Right lobe of liver (tissue), 6 donors: Measurements from ENCODE around the gene RAP1GAP2. TPM values are rescaled to one million over a fixed set of nuclear protein-coding genes. Genes with fewer than 3 reads are reported as not detected.

Experiments used
- ATAC-seq, 4 donors: fragments of 200-7000 bp; cut with Tn5 transposase; one replicate each; pipeline ENCODE4 v1.9.1; 2020; ENCODE audit warnings: mild to moderate bottlenecking in 4 of 4, moderate library complexity in 4 of 4
- DNase-seq, 3 donors: peaks; one replicate each; pipeline ENCODE4 v3.0.0-alpha.2; 2020
- H3K27ac ChIP-seq, 3 donors: fragments of 200-600 bp; one replicate each; pipeline ENCODE4 v1.8.0; 2022
- H3K27me3 ChIP-seq, 2 donors: fragments of 200-600 bp; one replicate each; pipeline ENCODE4 v1.8.0; 2022
- H3K36me3 ChIP-seq, 4 donors: fragments of 200-600 bp; sonication (generic) in 1 of 4; one replicate each; pipeline versions ENCODE4 v1.5.1 to v1.8.0; 2017 to 2022; ENCODE audit warnings: control low read depth in 1 of 4
- H3K4me1 ChIP-seq, 4 donors: fragments of 200-600 bp; sonication (generic) in 1 of 4; one replicate each; pipeline versions ENCODE4 v1.5.1 to v1.8.0; 2017 to 2022; ENCODE audit warnings: control low read depth in 1 of 4
- H3K4me3 ChIP-seq, 3 donors: fragments of 200-600 bp; one replicate each; pipeline ENCODE4 v1.8.0; 2022
- H3K9me3 ChIP-seq, 4 donors: fragments of 200-600 bp; sonication (generic) in 1 of 4; one replicate each; pipeline versions ENCODE4 v1.5.1 to v1.8.0; 2017 to 2022; ENCODE audit warnings: control low read depth in 1 of 4
- POLR2A ChIP-seq: fragments of 450-650 bp; IDR thresholded peaks from one replicate; pipeline ENCODE4 v1.6.1; 2017; ENCODE audit warnings: antibody characterized with exemption, mild to moderate bottlenecking
- WGBS: methylation state at CpG from one replicate; pipeline ENCODE4 v1.1.6; 2018; ENCODE audit warnings: low coverage, low lambda C conversion rate; ENCODE audit not compliant: insufficient coverage; ENCODE audit errors: missing lambda C conversion rate; 5-methylcytosine and 5-hydroxymethylcytosine counted together
- intact Hi-C, 2 donors: fragments of 100-400 bp; cut with DNase I; formaldehyde crosslinking; loops; one replicate each; pipeline versions ENCODE4 v1.11.2 to v1.14.1; 2022
- total RNA-seq, 6 experiments: library from RNA; depleted of rRNA in 2 of 6; stranded (reverse); fragments of >200 nt in 2 of 6; fragmentation: NEBNext Ultra II Directional in 3 of 6; extraction: Animal tissue kit (Norgen Biotek cat#: 25700) in 3 of 6; gene quantifications; one replicate each; pipeline versions ENCODE4 v1.1.0 to v1.2.4, GENCODE V29; 2016 to 2023
- TF ChIP-seq, protein P1 (sequence below), 4 donors: fragments of 200-600 bp in 3 of 4; fragments of 450-650 bp in 1 of 4; IDR thresholded peaks; one replicate each; pipeline versions ENCODE4 v1.5.1 to v1.8.0; 2016 to 2022; ENCODE audit warnings: antibody characterized with exemption in 4 of 4, mild to moderate bottlenecking in 2 of 4
- donor health status: DM: no; HTN: yes; CAD: no.
- donor health status: DM: no; HTN: no; CAD: no.
- donor health status: DM: no; HTN: no; CAD: no.
- donor health status: DM: no; HTN: yes; CAD: no.
- donor health status: DM: no; HTN: yes; CAD: no.

Gene RAP1GAP2
- total RNA-seq, 6 experiments from 2014 or later = 1.0 to 3.8 (median 1.8) TPM

DNA sequence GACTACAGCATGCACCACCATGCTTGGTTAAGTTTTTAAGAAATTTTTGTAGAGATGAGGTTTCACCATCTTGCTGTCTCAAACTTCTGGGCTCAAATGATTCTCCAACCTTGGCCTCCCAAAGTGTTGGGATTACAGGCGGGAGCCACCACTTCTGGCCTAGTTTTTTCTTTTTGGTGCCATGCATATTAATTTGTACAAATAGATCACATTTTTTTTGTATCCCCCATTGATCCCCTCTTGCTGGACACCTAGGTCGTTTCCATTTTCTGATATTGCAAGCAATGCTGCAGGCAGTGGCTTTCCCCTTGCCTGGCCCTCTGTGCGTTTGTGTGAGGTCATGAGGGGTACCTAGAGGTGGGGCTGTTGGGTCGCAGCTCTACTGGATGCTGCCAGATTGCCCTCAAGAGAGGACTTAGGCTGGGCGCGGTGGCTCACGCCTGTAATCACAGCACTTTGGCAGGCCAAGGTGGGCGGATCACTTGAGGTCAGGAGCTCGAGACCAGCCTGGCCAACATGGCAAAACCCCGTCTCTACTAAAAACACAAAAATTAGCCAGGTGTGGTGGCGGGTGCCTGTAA lies 23.8 kb downstream of the RAP1GAP2 start:
- H3K9me3 ChIP-seq = no peaks in the 10 kb centered on the region
- no peaks in the 10 kb centered on the region for H3K27me3 ChIP-seq
- no peaks in the 10 kb centered on the region for H3K36me3 ChIP-seq
- no peaks in the 10 kb centered on the region for H3K4me1 ChIP-seq
- no peak overlapping the region for H3K4me3 ChIP-seq
- H3K27ac ChIP-seq = no peak overlapping the region
- ATAC-seq (no peak), DNase-seq (no peak)
- intact Hi-C loops = no loop called here
- whole genome bisulfite sequencing = 69% methylated on average over 10 of the region's 11 CpGs
- TF ChIP-seq, protein P1, sequence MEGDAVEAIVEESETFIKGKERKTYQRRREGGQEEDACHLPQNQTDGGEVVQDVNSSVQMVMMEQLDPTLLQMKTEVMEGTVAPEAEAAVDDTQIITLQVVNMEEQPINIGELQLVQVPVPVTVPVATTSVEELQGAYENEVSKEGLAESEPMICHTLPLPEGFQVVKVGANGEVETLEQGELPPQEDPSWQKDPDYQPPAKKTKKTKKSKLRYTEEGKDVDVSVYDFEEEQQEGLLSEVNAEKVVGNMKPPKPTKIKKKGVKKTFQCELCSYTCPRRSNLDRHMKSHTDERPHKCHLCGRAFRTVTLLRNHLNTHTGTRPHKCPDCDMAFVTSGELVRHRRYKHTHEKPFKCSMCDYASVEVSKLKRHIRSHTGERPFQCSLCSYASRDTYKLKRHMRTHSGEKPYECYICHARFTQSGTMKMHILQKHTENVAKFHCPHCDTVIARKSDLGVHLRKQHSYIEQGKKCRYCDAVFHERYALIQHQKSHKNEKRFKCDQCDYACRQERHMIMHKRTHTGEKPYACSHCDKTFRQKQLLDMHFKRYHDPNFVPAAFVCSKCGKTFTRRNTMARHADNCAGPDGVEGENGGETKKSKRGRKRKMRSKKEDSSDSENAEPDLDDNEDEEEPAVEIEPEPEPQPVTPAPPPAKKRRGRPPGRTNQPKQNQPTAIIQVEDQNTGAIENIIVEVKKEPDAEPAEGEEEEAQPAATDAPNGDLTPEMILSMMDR (IDR thresholded peaks at IDR 0.05) = no peak

DNA sequence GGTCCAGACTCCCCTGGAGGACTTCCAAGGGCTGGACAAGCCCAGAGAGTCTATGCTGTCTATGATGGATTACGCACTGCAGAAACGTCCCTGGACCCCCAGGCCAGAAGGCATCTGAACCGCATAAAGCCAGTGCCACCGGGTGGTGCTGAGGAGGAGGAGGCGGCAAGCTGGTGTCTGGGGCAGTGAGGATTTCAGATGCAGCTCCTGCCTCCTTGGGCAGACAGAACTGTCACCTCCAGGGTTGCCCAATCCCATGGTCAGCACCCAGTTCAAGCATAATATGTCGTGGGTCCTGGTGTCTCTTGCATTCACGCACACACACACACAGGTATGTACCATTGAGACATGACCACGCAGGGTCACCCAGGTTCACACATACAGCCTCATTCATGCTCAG lies 25.6 kb downstream of the RAP1GAP2 start:
- intact Hi-C loops = no loop called here
- H3K4me3 ChIP-seq = no peak overlapping the region
- no peak overlapping the region for H3K27ac ChIP-seq
- no peak for ATAC-seq
- no peaks in the 10 kb centered on the region for H3K4me1 ChIP-seq
- DNase-seq = no peak
- no peaks in the 10 kb centered on the region for H3K9me3 ChIP-seq
- whole genome bisulfite sequencing = 43% methylated on average over 3 of the region's 8 CpGs
- no peaks in the 10 kb centered on the region for H3K36me3 ChIP-seq
- no peaks in the 10 kb centered on the region for H3K27me3 ChIP-seq
- TF ChIP-seq POLR2A = no peak
- TF ChIP-seq, protein P1 (IDR thresholded peaks at IDR 0.05) = no peak

DNA sequence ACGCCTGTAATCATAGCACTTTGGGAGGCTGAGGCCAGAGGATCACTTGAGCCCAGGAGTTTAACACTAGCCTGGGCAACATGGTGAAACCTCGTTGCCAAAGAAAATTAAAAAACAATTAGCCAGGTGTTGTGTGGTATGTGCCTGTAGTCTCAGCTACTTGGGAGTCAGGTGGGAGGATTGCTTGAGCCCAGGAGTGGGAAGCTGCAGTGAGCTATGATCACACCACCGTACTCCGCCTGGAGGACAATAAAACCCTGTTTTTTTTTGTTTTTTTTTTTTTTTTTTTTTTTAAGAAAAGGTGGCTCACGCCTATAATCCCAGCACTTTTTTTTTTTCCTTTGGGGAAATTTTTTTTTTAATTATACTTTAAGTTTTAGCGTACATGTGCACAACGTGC lies 26.1 kb downstream of the RAP1GAP2 start:
- Histone ChIP-seq H3K4me3 (no peak overlapping the region), H3K27ac (no peak overlapping the region), H3K4me1 (no peaks in the 10 kb centered on the region), H3K36me3 (no peaks in the 10 kb centered on the region), H3K27me3 (no peaks in the 10 kb centered on the region), H3K9me3 (no peaks in the 10 kb centered on the region)
- intact Hi-C loops = no loop called here
- ATAC-seq (no peak), DNase-seq (no peak)
- 75% methylated on average over 5 of the region's 7 CpGs for WGBS
- TF ChIP-seq, protein P1 (IDR thresholded peaks at IDR 0.05) = no peak

DNA sequence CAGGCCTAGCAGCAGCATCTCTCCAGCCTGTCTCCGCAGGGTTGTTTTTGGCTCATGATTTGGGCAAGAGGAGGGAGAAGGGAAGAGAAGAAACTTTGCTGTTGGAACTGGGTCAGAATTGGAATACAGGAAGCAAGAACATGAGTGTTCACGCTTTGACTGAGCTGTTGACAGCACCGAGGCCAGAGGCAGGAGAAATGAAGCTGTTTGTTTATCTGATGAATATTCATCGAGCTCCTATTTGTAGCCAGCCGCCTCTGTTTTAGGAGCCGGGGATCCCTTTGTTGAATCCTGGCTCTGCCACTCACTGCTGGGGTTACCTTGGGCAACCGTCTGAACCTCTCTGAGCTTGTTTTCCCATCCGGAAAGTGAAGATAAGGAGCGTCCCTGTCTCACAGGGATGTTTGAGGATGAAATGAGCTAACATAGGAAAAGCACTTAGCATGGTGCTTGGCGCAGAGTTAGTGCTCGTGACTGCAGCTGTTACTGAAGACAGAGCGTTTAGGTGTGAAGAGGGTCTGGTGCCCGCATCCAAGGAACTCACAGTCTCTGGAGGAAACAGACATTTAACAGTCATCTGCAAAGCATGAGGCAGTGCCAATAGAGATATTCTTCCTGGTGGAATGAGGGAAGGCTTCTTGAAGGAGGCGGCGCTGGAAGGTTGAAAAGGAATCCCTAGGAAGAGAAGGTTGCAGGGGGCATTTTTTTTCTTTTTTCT lies 29.2 kb downstream of the RAP1GAP2 start:
- H3K27me3 ChIP-seq = no peaks in the 10 kb centered on the region
- no peak overlapping the region for H3K27ac ChIP-seq
- H3K4me1 ChIP-seq = no peaks in the 10 kb centered on the region
- no peak overlapping the region for H3K4me3 ChIP-seq
- ATAC-seq = no peak
- no peak for DNase-seq
- TF ChIP-seq, protein P1 (IDR thresholded peaks at IDR 0.05) = no peak
- no peak for TF ChIP-seq POLR2A
- intact Hi-C loops = loop anchor here in 1 of 2 donors (5.0 kb wide), 1 partner anchor 187 kb away; no protein-coding TSS in a partner anchor
- no peaks in the 10 kb centered on the region for H3K36me3 ChIP-seq
- H3K9me3 ChIP-seq = no peaks in the 10 kb centered on the region
- 50% methylated on average over 12 of the region's 15 CpGs for WGBS
